ENCODE measurements around the gene LACTBL1. TPM values are rescaled to one million over a fixed set of nuclear protein-coding genes. Genes with fewer than 3 reads are reported as not detected.

LACTBL1 gene
- total and polyA plus RNA-seq, 2 of the 8 experiments (the other 6 are each of a cell fraction or from before 2014, with no cell fraction given): not detected

DNA sequence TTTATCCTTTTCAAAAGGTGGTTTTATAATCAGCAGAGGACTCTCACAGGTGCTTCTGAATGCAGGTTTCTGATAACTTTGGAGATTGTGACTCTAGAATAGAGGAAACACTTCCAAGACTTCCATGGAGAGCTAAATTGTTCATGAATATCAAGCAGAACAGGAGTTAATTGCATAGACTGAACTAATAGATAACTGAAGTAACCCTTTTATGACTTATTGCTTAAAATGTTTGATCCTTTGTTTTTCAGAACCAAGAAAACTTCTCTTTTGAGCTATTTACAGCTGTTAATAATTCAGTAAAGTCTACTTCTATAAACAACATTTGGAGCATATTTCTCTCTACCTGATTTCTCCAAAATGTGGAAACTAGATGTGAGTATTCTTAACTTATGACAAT is 23.1 kb upstream of the LACTBL1 start:
- no peak for FAIRE-seq
- TF ChIP-seq SIRT6 (IDR thresholded peaks at IDR 0.05; ENCODE audit: low read length): no peak
- no peak for TF ChIP-seq JUND (IDR thresholded peaks at IDR 0.05; ENCODE audit: low read length)
- TF ChIP-seq FOSL1 (IDR thresholded peaks at IDR 0.05; ENCODE audit: insufficient read depth, low read depth, low read length): no peak
- no peak for TF ChIP-seq KDM5A (IDR thresholded peaks at IDR 0.05; ENCODE audit: low read length)
- no peak for TF ChIP-seq ZNF274 (IDR thresholded peaks at IDR 0.05; ENCODE audit: borderline replicate concordance, extremely low read depth, low read length)
- no peak for TF ChIP-seq BACH1 (IDR thresholded peaks at IDR 0.05; ENCODE audit: low read length)
- no peak for TF ChIP-seq BCL11A (IDR thresholded peaks at IDR 0.05; ENCODE audit: low read depth in 2 of 2, low read length in 2 of 2)
- TF ChIP-seq CTBP2 (IDR thresholded peaks at IDR 0.05; ENCODE audit: borderline replicate concordance, insufficient read depth, insufficient read length, low read length): no peak

More for the DNA sequence above, 23.1 kb upstream of the LACTBL1 start:
- Histone ChIP-seq H3K18ac (ENCODE audit: extremely low read depth, low read length) (no peak overlapping the region), H4K5ac (ENCODE audit: insufficient read length, low read depth, low read length) (no peak overlapping the region), H3K79me2 (ENCODE audit: control insufficient read depth in 1 of 2, insufficient read depth in 2 of 2, low read length in 2 of 2) (no peaks in the 10 kb centered on the region), H2BK20ac (ENCODE audit: low read length) (no peak overlapping the region), H2BK5ac (ENCODE audit: low read depth, low read length) (no peak overlapping the region), H2BK120ac (replicated peaks; ENCODE audit: low read depth, low read length) (no peak overlapping the region), H3K27ac (ENCODE audit: low read depth, low read length) (no peak overlapping the region), H2AFZ (ENCODE audit: low read length) (no peak overlapping the region), H3K4ac (replicated peaks; ENCODE audit: insufficient read length, low read depth, low read length) (no peak overlapping the region), H3K9ac (replicated peaks in 1 of 4; ENCODE audit: extremely low read depth in 1 of 4, low read depth in 3 of 4, low read length in 3 of 4) (no peak overlapping the region), H2AK5ac (ENCODE audit: low read depth, low read length) (no peak overlapping the region), H2BK12ac (ENCODE audit: low read depth, low read length) (no peak overlapping the region), H3K4me1 (replicated peaks in 1 of 4; ENCODE audit: control insufficient read depth in 3 of 4, insufficient read depth in 4 of 4, low read length in 3 of 4) (no peaks in the 10 kb centered on the region), H3K23me2 (ENCODE audit: low read depth, low read length) (no peaks in the 10 kb centered on the region), H3K4me3 (ENCODE audit: extremely low read depth in 1 of 4, insufficient read depth in 2 of 4, low read depth in 3 of 4, low read length in 4 of 4) (no peak overlapping the region), H3K9me3 (ENCODE audit: insufficient read depth in 2 of 2, low read depth in 1 of 2, low read length in 1 of 2) (peaks cover 23 to 32% of the 10 kb centered on the region in 2 experiments), H2BK15ac (ENCODE audit: low read length) (no peak overlapping the region), H3K56ac (replicated peaks; ENCODE audit: insufficient read length, low read depth, low read length) (no peak overlapping the region), H4K8ac (ENCODE audit: extremely low read depth, insufficient read depth, low read length) (no peak overlapping the region), H3K79me1 (ENCODE audit: low read depth, low read length) (no peaks in the 10 kb centered on the region), H3K4me2 (ENCODE audit: insufficient read depth in 1 of 2, low read depth in 2 of 2, low read length in 2 of 2) (no peak overlapping the region), H4K91ac (replicated peaks; ENCODE audit: insufficient read length, low read length) (no peak overlapping the region), H3K27me3 (replicated peaks in 1 of 4; ENCODE audit: control insufficient read depth in 3 of 4, extremely low read depth in 1 of 4, insufficient read depth in 3 of 4, low read length in 3 of 4) (no peaks in the 10 kb centered on the region), H4K20me1 (replicated peaks in 1 of 2; ENCODE audit: control insufficient read depth in 1 of 2, insufficient read depth in 2 of 2, low read length in 2 of 2) (no peaks in the 10 kb centered on the region), H3K23ac (ENCODE audit: insufficient read length) (no peak overlapping the region), H3K14ac (ENCODE audit: insufficient read length) (no peak overlapping the region), H3K36me3 (ENCODE audit: control insufficient read depth in 2 of 4, insufficient read depth in 4 of 4, low read length in 3 of 4) (no peaks in the 10 kb centered on the region)
- no peak for DNase-seq (ENCODE audit: low read depth in 1 of 2, low spot score in 2 of 2)
- CTCF ChIA-PET (ENCODE audit: partially characterized antibody): no interaction called here
- POLR2A ChIA-PET (ENCODE audit: partially characterized antibody): no interaction called here

All from H1 (cell line).